Measurements from ENCODE around the gene NIN. TPM values are rescaled to one million over a fixed set of nuclear protein-coding genes. Genes with fewer than 3 reads are reported as not detected.
A peak's percentile ranks its signal among the peaks of the same experiment; 100 is the strongest.

Gene NIN, protein sequence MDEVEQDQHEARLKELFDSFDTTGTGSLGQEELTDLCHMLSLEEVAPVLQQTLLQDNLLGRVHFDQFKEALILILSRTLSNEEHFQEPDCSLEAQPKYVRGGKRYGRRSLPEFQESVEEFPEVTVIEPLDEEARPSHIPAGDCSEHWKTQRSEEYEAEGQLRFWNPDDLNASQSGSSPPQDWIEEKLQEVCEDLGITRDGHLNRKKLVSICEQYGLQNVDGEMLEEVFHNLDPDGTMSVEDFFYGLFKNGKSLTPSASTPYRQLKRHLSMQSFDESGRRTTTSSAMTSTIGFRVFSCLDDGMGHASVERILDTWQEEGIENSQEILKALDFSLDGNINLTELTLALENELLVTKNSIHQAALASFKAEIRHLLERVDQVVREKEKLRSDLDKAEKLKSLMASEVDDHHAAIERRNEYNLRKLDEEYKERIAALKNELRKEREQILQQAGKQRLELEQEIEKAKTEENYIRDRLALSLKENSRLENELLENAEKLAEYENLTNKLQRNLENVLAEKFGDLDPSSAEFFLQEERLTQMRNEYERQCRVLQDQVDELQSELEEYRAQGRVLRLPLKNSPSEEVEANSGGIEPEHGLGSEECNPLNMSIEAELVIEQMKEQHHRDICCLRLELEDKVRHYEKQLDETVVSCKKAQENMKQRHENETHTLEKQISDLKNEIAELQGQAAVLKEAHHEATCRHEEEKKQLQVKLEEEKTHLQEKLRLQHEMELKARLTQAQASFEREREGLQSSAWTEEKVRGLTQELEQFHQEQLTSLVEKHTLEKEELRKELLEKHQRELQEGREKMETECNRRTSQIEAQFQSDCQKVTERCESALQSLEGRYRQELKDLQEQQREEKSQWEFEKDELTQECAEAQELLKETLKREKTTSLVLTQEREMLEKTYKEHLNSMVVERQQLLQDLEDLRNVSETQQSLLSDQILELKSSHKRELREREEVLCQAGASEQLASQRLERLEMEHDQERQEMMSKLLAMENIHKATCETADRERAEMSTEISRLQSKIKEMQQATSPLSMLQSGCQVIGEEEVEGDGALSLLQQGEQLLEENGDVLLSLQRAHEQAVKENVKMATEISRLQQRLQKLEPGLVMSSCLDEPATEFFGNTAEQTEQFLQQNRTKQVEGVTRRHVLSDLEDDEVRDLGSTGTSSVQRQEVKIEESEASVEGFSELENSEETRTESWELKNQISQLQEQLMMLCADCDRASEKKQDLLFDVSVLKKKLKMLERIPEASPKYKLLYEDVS (N-terminal part only)
- 54.2 TPM for polyA plus RNA-seq (2013)

DNA sequence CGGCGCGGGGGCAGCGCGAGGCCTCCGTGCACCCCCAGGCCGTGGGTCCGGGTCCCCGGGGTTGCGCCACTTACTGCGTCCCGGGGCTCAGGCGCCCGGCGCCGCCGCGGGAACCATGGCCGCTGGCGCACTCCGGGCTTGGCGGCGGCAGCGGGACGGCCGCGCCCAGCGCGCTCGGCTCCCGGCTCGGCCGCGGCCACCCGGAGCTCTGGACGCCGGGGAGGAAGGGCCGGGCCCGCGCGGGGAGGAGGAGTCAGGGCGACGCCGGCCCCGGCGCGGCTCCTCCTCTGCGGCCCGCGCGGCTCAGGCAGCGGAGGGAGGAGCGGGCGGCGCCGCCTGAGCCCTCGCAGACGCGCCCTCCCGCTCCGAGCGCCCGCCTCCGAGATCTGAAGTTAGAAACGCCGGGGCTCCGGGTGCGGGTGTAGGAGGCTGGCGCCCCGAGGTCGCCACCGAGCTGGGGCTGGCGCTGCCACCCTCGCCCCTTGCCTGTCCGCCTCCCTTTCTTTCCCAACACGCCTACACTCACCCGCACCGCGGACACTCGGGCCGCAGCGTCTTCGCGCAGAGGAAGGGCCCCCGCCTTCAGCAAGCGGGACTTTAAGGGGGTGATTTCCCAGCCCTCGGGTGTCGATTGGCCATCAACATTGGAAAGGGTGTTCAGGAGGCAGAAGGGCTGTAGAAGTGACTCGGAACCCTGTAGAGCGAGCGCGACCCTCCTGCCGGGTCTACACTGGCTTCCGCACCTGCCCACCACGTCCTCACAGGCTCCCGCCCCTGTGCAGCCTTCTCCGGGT lies at the start of gene NIN:
Gene NIN (minus strand): TSS at position 231 of the 794 bp plus-strand sequence. CDS start 9,106 bp downstream, outside the sequence.
- Histone ChIP-seq H3K4me3 (ENCODE audit: control insufficient read depth in 1 of 7, extremely low read depth in 1 of 7, insufficient read depth in 4 of 7, low read depth in 2 of 7, low read length in 6 of 7) (peak within 1 kb of the TSS; percentile 64 to 97 (median 91)), H3K36me3 (ENCODE audit: control insufficient read depth in 4 of 4, insufficient read depth in 4 of 4, low read length in 3 of 4) (peaks cover 4 to 14% (median 6%) of the 10 kb centered on the region in 4 experiments), H3K4me1 (ENCODE audit: control extremely low read depth in 1 of 4, control insufficient read depth in 4 of 4, insufficient read depth in 4 of 4, low read length in 3 of 4) (peaks cover 23 to 59% (median 37%) of the 10 kb centered on the region in 4 experiments), H3K27ac (ENCODE audit: insufficient read depth in 1 of 2, low read depth in 1 of 2, low read length in 2 of 2, poor library complexity in 1 of 2, severe bottlenecking in 2 of 2) (peak within 1 kb of the TSS; percentile 64 to 80), H3K9me3 (ENCODE audit: control extremely low read depth in 1 of 5, control insufficient read depth in 4 of 5, insufficient read depth in 2 of 5, low read depth in 1 of 5, low read length in 4 of 5) (no peaks in the 10 kb centered on the region), H3K27me3 (replicated peaks in 2 of 5; ENCODE audit: control insufficient read depth in 4 of 5, insufficient read depth in 5 of 5, low read length in 4 of 5) (no peaks in the 10 kb centered on the region)
- POLR2A ChIA-PET = interaction anchor here (0.6 to 4.2 kb wide), 5 partner anchors 9 to 28 kb away, joined by 3 to 37 read pairs (median 4); no protein-coding TSS in a partner anchor
- DNase-seq = peak; percentile 78 to 89 (median 83)
- 0% methylated on average over 69 of the region's 97 CpGs for WGBS (ENCODE audit: insufficient coverage)
- CTCF ChIA-PET = interaction anchor here (0.5 to 2.7 kb wide), 11 partner anchors 9 to 54 kb away, joined by 3 to 14 read pairs (median 5); no protein-coding TSS in a partner anchor

DNA sequence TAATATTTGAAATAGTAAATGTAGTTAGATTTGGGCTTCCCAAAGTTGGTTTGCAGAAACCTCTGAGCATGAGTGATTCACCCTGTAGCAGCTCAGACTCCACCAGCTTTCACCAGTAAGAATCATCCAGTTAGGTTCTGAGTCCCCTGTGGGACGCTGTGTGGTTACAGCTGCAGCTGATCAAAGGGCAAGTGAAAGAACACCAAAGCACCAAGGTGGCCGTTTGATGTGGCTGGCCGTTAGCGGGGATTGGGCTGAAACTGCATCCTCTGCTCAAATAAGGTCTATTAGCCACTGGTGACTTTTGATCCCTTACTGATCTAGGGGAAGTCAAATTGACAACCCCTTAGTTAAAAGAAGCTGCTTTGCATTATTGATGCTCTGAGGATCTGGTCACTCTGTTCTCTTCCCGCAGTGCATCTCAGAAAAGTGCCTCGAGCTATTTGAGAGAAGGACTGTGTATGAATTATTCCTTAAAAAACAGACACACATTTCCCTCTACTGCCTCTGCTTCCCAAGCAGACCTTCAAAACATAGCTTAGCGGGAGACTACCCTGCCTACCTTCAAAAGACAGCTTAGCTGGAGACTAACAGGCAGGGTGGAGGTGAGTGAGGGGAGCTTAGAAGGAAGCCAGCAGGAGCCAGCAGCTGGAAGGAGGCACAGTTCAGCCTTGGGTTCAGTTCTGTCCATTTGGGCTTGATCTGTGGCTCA lies 44.6 kb upstream of the NIN start:
- H3K27me3 ChIP-seq (replicated peaks in 2 of 5; ENCODE audit: control insufficient read depth in 4 of 5, insufficient read depth in 5 of 5, low read length in 4 of 5) = peaks cover 0 to 19% (median 4%) of the 10 kb centered on the region in 5 experiments
- 45% methylated on average over 4 of the region's 7 CpGs for WGBS (ENCODE audit: insufficient coverage)
- ChIA-PET CTCF (interaction anchor here (0.9 to 1.8 kb wide), 5 partner anchors 10 to 121 kb away, joined by 3 to 4 read pairs (median 3); partner anchors contain the start of gene NIN), POLR2A (no interaction called here)
- H3K4me1 ChIP-seq (ENCODE audit: control extremely low read depth in 1 of 4, control insufficient read depth in 4 of 4, insufficient read depth in 4 of 4, low read length in 3 of 4) = peaks cover 7 to 23% (median 19%) of the 10 kb centered on the region in 4 experiments
- no peaks in the 10 kb centered on the region for H3K36me3 ChIP-seq (ENCODE audit: control insufficient read depth in 4 of 4, insufficient read depth in 4 of 4, low read length in 3 of 4)
- DNase-seq = peak in 2 of 3 donors; percentile 82 to 83
- H3K9me3 ChIP-seq (ENCODE audit: control extremely low read depth in 1 of 5, control insufficient read depth in 4 of 5, insufficient read depth in 2 of 5, low read depth in 1 of 5, low read length in 4 of 5) = no peaks in the 10 kb centered on the region
- H3K4me3 ChIP-seq (ENCODE audit: control insufficient read depth in 1 of 7, extremely low read depth in 1 of 7, insufficient read depth in 4 of 7, low read depth in 2 of 7, low read length in 6 of 7) = no peak overlapping the region
- no peak overlapping the region for H3K27ac ChIP-seq (ENCODE audit: insufficient read depth in 1 of 2, low read depth in 1 of 2, low read length in 2 of 2, poor library complexity in 1 of 2, severe bottlenecking in 2 of 2)

DNA sequence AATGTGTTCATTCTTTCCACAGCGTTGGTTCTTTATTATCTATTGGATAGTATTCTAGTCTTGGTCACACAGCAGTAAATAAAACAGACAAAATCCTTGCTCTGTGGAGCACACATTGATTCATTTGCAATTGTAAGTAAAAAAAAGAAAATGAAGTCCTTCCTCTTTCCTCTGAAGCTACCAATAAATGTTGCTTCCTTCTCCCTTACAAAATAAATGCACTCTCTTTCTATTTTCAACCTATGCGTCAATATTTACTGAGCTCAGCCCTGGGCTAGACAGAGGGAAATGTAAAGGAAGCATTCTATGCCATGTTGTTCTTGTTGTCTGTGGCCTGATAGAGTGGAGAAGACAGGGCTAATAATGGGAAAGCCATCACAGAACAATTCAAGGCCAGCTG lies 43.8 kb upstream of the NIN start:
- ChIA-PET CTCF (interaction anchor here (1.1 to 1.8 kb wide), 4 partner anchors 14 to 121 kb away, joined by 3 read pairs; partner anchors contain the start of gene NIN), POLR2A (no interaction called here)
- peak in 1 of 3 donors; percentile 41 for DNase-seq
- H3K4me1 ChIP-seq (ENCODE audit: control extremely low read depth in 1 of 4, control insufficient read depth in 4 of 4, insufficient read depth in 4 of 4, low read length in 3 of 4) = peaks cover 7 to 23% (median 20%) of the 10 kb centered on the region in 4 experiments
- no peaks in the 10 kb centered on the region for H3K9me3 ChIP-seq (ENCODE audit: control extremely low read depth in 1 of 5, control insufficient read depth in 4 of 5, insufficient read depth in 2 of 5, low read depth in 1 of 5, low read length in 4 of 5)
- 88% methylated on average over 1 of the region's 2 CpGs for WGBS (ENCODE audit: insufficient coverage)
- peaks cover 0 to 23% (median 4%) of the 10 kb centered on the region in 5 experiments for H3K27me3 ChIP-seq (replicated peaks in 2 of 5; ENCODE audit: control insufficient read depth in 4 of 5, insufficient read depth in 5 of 5, low read length in 4 of 5)
- H3K4me3 ChIP-seq (ENCODE audit: control insufficient read depth in 1 of 7, extremely low read depth in 1 of 7, insufficient read depth in 4 of 7, low read depth in 2 of 7, low read length in 6 of 7) = no peak overlapping the region
- no peak overlapping the region for H3K27ac ChIP-seq (ENCODE audit: insufficient read depth in 1 of 2, low read depth in 1 of 2, low read length in 2 of 2, poor library complexity in 1 of 2, severe bottlenecking in 2 of 2)
- H3K36me3 ChIP-seq (ENCODE audit: control insufficient read depth in 4 of 4, insufficient read depth in 4 of 4, low read length in 3 of 4) = no peaks in the 10 kb centered on the region

DNA sequence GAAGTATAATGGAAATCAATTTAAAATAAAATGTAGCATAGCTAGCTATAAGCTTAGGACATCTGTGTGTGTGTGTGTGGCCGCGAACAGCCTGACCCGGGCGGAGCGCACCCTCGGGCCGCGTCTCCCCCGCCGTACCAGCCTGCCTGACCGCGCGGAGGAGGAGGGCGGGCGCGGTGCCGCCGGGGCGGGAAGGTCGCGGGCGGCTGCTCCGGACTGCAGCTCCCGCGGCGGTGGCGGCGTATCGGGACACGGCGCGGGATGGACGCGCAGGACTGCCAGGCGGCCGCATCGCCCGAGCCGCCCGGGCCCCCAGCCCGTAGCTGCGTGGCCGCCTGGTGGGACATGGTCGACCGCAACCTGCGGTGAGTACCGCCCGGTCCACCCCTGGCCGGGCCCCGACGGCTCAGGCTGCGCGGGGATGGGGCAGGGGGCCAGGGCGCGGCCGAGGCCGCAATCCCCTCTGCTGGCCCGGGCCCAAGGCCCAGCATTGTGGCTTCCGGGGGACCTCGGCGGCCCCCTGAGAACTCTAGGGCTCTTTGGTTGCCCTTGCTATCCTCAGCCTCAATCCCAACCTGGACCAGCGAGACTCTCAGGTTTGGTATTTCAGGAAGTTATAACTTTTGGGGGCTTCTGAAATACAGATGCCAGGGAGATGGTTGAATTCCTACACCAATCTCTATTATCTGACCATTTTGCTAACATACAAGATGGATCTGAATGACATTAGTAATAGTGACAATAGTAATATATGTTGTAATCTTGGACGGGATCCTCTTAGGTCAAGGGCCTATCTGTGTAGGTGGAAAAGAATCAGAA lies 41.2 kb upstream of the NIN start, which contains the start of gene ABHD12B:
Gene ABHD12B (plus strand): TSS at position 140 of the 819 bp plus-strand sequence. CDS start 122 bp downstream, at position 262.
- WGBS (ENCODE audit: insufficient coverage) = 8% methylated on average over 40 of the region's 63 CpGs
- Histone ChIP-seq H3K27me3 (replicated peaks in 2 of 5; ENCODE audit: control insufficient read depth in 4 of 5, insufficient read depth in 5 of 5, low read length in 4 of 5) (peaks cover 0 to 23% (median 4%) of the 10 kb centered on the region in 5 experiments), H3K4me3 (ENCODE audit: control insufficient read depth in 1 of 7, extremely low read depth in 1 of 7, insufficient read depth in 4 of 7, low read depth in 2 of 7, low read length in 6 of 7) (peak within 1 kb of the TSS in 5 of 7 experiments; percentile 15 to 70 (median 50)), H3K36me3 (ENCODE audit: control insufficient read depth in 4 of 4, insufficient read depth in 4 of 4, low read length in 3 of 4) (no peaks in the 10 kb centered on the region), H3K9me3 (ENCODE audit: control extremely low read depth in 1 of 5, control insufficient read depth in 4 of 5, insufficient read depth in 2 of 5, low read depth in 1 of 5, low read length in 4 of 5) (no peaks in the 10 kb centered on the region), H3K27ac (ENCODE audit: insufficient read depth in 1 of 2, low read depth in 1 of 2, low read length in 2 of 2, poor library complexity in 1 of 2, severe bottlenecking in 2 of 2) (no peak within 1 kb of the TSS), H3K4me1 (ENCODE audit: control extremely low read depth in 1 of 4, control insufficient read depth in 4 of 4, insufficient read depth in 4 of 4, low read length in 3 of 4) (peaks cover 7 to 23% (median 20%) of the 10 kb centered on the region in 4 experiments)
- DNase-seq = peak in 1 of 3 donors; percentile 42
- ChIA-PET CTCF (interaction anchor here (2.9 kb wide), 1 partner anchor 12 kb away, joined by 11 read pairs; no protein-coding TSS in a partner anchor), POLR2A (no interaction called here)

DNA sequence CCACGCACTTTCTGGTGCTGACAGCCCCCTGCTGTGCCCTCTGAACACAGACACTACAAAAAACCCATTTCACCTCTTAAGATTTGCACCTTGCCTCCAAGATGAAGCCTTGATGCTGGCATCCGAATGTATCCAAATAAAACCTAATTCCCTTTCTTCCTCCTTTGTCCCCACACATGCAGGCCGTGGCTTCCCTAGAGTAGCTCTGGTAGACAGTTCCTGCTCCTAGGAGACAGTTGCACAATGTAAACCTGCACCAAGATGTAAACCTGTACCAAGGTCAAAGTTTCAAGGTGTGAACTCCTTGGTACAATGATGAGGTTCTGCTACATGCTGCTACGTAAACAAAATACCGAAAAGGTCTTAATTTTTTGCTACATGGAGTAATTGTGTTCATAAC lies 40.3 kb upstream of the NIN start:
- Histone ChIP-seq H3K9me3 (ENCODE audit: control extremely low read depth in 1 of 5, control insufficient read depth in 4 of 5, insufficient read depth in 2 of 5, low read depth in 1 of 5, low read length in 4 of 5) (no peaks in the 10 kb centered on the region), H3K4me3 (ENCODE audit: control insufficient read depth in 1 of 7, extremely low read depth in 1 of 7, insufficient read depth in 4 of 7, low read depth in 2 of 7, low read length in 6 of 7) (no peak overlapping the region), H3K4me1 (ENCODE audit: control extremely low read depth in 1 of 4, control insufficient read depth in 4 of 4, insufficient read depth in 4 of 4, low read length in 3 of 4) (peaks cover 9 to 27% (median 21%) of the 10 kb centered on the region in 4 experiments), H3K27ac (ENCODE audit: insufficient read depth in 1 of 2, low read depth in 1 of 2, low read length in 2 of 2, poor library complexity in 1 of 2, severe bottlenecking in 2 of 2) (no peak overlapping the region), H3K27me3 (replicated peaks in 2 of 5; ENCODE audit: control insufficient read depth in 4 of 5, insufficient read depth in 5 of 5, low read length in 4 of 5) (peaks cover 0 to 23% (median 4%) of the 10 kb centered on the region in 5 experiments), H3K36me3 (ENCODE audit: control insufficient read depth in 4 of 4, insufficient read depth in 4 of 4, low read length in 3 of 4) (no peaks in the 10 kb centered on the region)
- ChIA-PET POLR2A (no interaction called here), CTCF (interaction anchor here (1.5 to 2.9 kb wide), 2 partner anchors 11 to 86 kb away, joined by 3 to 11 read pairs; no protein-coding TSS in a partner anchor)
- DNase-seq = no peak
- 92% methylated on average over 5 of the region's 5 CpGs for WGBS (ENCODE audit: insufficient coverage)

Data from common myeloid progenitor, CD34-positive (primary cell).